OCI-LY3 (cell line): ENCODE measurements around the gene GPRIN2.
"Not testable (repeated sequence)": the region's sequence is repeated elsewhere in the genome, so short reads cannot be mapped to it uniquely, and the experiment has no call there.

Experiments used
- CTCF ChIP-seq: fragments of 200-600, 300-600 bp; sonication (generic); IDR thresholded peaks from 2 replicates; pipeline ENCODE4 v1.5.1; 2014; ENCODE audit warnings: antibody characterized with exemption, low read length, low read depth
- EZH2phosphoT487 ChIP-seq: fragments of 200-600 bp; shearing (Covaris generic); IDR thresholded peaks from 2 replicates; pipeline ENCODE4 v1.6.1; 2018; ENCODE audit warnings: antibody characterized with exemption, mixed run types, low read depth

GRCh38 chr10:46582568-46582967 is 26.1 kb upstream of the GPRIN2 start:
- TF ChIP-seq CTCF, EZH2phosphoT487: not testable (repeated sequence)
